HL-60 (cell line): ENCODE measurements around the gene NBDY.
"Not testable (repeated sequence)": the region's sequence is repeated elsewhere in the genome, so short reads cannot be mapped to it uniquely, and the experiment has no call there.

ENCODE experiments used
- GABPA ChIP-seq: IDR thresholded peaks from 2 replicates; pipeline ENCODE4 v1.6.1; 2012; ENCODE audit warnings: low read depth
- POLR2AphosphoS5 ChIP-seq: IDR thresholded peaks from 2 replicates; pipeline ENCODE4 v1.6.1; 2012; ENCODE audit warnings: low read depth
- REST ChIP-seq: IDR thresholded peaks from 2 replicates; pipeline ENCODE4 v1.6.1; 2012; ENCODE audit warnings: low read depth; ENCODE audit not compliant: insufficient replicate concordance
- TF ChIP-seq, protein P1 (sequence below): IDR thresholded peaks from one replicate; pipeline ENCODE4 v1.5.1; 2011; ENCODE audit warnings: low read length, control low read depth, inconsistent platforms; ENCODE audit not compliant: insufficient read depth

GRCh38 chrX:56760410-56761124 lies 31.5 kb downstream of the NBDY start:
- TF ChIP-seq POLR2AphosphoS5, GABPA, REST: not testable (repeated sequence)
- TF ChIP-seq, protein P1, sequence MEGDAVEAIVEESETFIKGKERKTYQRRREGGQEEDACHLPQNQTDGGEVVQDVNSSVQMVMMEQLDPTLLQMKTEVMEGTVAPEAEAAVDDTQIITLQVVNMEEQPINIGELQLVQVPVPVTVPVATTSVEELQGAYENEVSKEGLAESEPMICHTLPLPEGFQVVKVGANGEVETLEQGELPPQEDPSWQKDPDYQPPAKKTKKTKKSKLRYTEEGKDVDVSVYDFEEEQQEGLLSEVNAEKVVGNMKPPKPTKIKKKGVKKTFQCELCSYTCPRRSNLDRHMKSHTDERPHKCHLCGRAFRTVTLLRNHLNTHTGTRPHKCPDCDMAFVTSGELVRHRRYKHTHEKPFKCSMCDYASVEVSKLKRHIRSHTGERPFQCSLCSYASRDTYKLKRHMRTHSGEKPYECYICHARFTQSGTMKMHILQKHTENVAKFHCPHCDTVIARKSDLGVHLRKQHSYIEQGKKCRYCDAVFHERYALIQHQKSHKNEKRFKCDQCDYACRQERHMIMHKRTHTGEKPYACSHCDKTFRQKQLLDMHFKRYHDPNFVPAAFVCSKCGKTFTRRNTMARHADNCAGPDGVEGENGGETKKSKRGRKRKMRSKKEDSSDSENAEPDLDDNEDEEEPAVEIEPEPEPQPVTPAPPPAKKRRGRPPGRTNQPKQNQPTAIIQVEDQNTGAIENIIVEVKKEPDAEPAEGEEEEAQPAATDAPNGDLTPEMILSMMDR, result not testable (repeated sequence)
